ENCODE measurements around the gene CHRND.

The CHRND gene

GRCh38 chr2:232525791-232526371 lies at the start of gene CHRND:
CHRND (plus strand) TSS chr2:232526160; CDS start chr2:232526216, 56 bp downstream.
- TF ChIP-seq, protein P1, sequence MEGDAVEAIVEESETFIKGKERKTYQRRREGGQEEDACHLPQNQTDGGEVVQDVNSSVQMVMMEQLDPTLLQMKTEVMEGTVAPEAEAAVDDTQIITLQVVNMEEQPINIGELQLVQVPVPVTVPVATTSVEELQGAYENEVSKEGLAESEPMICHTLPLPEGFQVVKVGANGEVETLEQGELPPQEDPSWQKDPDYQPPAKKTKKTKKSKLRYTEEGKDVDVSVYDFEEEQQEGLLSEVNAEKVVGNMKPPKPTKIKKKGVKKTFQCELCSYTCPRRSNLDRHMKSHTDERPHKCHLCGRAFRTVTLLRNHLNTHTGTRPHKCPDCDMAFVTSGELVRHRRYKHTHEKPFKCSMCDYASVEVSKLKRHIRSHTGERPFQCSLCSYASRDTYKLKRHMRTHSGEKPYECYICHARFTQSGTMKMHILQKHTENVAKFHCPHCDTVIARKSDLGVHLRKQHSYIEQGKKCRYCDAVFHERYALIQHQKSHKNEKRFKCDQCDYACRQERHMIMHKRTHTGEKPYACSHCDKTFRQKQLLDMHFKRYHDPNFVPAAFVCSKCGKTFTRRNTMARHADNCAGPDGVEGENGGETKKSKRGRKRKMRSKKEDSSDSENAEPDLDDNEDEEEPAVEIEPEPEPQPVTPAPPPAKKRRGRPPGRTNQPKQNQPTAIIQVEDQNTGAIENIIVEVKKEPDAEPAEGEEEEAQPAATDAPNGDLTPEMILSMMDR (IDR thresholded peaks at IDR 0.05; ENCODE audit: borderline replicate concordance, insufficient read depth, low read depth, low read length) = no peak
- H3K4me3 ChIP-seq (ENCODE audit: low read depth, low read length) = no peak within 1 kb of the TSS

DNA sequence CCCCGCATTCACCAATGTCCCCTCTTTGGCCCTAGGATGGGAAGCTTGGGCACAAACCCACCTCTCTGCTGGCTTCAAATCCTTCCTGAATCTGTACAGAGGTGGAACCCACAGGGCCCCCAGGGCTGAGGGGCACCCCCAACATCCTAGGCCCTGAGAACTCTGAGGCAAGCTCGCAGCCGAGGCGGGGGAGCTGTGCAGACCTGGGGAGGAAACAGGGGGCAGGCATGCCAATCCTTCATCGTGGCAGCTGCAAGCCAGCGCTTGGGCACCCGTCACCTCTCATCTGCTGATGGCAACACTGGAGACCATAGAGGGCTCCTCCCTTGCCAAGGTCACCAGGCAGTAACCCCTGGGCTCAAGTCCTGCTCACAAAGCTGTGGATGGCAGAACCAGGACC lies 49.2 kb upstream of the CHRND start:
- no peak overlapping the region for H3K4me3 ChIP-seq (ENCODE audit: low read depth, low read length)
- TF ChIP-seq, protein P1 (IDR thresholded peaks at IDR 0.05; ENCODE audit: borderline replicate concordance, insufficient read depth, low read depth, low read length) = no peak

DNA sequence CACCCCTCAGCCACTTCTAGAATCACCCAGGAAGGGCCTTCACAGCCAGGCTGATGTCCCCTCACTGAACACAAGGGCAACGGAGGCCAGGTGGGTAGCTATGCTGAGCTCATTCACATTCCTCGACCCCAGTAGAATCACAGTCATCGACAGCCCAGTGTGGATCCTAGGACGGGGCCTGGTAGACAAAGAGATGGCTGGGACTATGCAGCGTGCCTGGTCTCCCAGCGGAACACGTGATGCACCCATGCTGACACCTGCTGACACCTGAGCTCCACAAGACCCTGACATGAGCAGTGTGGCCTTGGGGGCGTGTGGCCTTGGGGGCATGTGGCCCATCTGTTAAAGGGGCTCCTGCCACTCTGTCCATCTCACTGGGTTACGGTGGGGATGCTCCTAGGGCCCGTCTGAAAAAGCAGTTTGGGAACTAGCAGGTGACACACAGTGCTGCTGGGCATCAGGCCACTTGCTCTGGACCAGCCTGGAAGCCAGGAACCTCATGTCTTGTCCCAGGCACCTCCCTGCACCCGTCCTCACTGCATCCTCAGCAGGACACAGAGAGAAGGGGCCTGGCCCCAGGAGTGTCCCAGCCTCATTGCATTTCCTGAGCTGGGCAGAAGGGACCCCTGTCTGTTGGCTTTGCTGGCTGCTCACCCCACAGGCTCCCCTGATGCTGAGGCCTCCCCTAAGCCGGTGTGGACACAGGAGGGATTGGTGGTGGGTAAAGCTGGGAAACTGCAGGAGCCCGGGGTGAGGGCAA lies 48.0 kb upstream of the CHRND start:
- TF ChIP-seq, protein P1 (IDR thresholded peaks at IDR 0.05; ENCODE audit: borderline replicate concordance, insufficient read depth, low read depth, low read length) = no peak
- no peak overlapping the region for H3K4me3 ChIP-seq (ENCODE audit: low read depth, low read length)

DNA sequence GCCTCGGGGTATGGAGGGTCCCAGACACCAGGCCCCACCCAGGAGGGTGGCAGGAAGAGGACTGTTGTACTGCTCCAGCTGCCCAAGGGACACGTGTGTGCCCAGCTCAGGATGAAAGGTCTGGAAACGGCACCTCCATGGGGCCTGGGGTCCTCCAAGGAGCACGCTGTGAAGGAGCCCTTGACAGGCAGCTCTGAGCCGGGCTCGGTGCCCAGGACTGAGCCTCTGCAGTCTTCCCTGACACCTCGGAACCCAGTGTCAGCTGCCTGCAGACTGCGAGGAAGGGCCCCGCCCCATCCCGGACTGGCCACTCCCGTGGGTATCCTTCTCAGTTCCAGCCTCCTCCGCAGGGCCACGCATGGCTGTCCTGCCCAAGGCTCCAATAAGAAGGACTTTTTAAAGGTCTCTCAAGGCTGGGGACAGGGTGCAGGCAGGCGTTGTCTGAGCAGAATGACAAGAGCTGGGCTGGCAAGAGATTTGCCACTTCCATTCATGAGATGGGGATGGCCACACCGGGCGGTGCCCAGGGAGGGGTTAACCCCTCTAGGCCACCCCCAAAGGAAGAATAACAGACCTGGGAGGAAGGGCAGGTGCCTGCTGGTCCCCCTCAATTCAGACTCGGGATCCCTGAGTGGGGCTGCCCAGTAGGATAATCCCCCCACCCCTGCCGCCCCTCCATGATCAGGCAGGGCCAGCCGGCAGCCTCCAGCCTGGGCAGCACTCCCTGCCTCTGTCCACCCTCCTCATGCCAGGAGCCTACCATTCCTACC lies 47.2 kb upstream of the CHRND start:
- TF ChIP-seq, protein P1 (IDR thresholded peaks at IDR 0.05; ENCODE audit: borderline replicate concordance, insufficient read depth, low read depth, low read length) = no peak
- H3K4me3 ChIP-seq (ENCODE audit: low read depth, low read length) = no peak overlapping the region

DNA sequence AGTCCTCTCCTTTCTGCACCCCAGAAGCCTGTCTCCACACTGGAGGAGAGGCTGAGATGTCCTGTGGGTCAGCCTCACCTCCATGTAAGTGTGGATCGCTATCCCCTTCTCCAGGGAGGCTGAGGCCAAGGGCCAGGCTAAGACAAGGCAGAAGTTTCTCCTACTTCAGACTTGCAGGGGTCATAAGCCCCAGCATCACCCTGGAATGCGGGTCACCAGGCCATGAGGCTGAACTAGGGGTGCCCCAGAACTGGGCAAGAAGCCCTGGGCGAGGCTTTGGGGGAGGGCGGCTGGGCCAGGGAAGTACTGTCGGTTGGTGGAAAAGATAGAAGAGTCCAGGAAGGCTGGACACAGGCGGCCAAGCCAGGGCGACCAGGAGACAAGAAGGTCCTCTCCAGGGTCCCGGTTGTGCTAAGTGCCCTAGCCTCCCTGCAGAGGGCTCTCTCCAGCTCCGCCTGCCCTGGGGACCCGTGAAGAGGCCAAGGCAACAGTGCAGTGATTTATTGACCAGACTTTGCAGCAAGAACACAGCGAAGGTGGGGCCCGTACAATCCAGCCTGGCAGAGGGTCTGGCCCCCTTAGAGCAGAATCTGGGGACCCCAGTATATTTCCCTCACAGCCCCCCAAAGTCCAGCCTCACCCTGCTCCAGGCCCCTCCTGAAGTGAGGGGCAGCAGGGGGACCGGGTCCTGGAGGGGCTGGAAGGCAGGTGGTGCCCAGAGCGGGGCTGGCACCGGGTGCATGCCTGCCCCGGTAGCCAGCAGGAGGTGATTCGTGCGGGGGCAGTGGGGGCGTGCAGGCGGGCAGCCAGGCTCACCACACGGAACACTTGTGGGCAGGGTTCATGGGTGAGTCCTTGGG lies 46.4 kb upstream of the CHRND start:
- TF ChIP-seq, protein P1 (IDR thresholded peaks at IDR 0.05; ENCODE audit: borderline replicate concordance, insufficient read depth, low read depth, low read length) = no peak
- no peak overlapping the region for H3K4me3 ChIP-seq (ENCODE audit: low read depth, low read length)

GRCh38 chr2:232480201-232481190 lies 45.5 kb upstream of the CHRND start:
- TF ChIP-seq, protein P1 (IDR thresholded peaks at IDR 0.05; ENCODE audit: borderline replicate concordance, insufficient read depth, low read depth, low read length) = no peak

More at GRCh38 chr2:232480201-232481190, 45.5 kb upstream of the CHRND start:
- no peak overlapping the region for H3K4me3 ChIP-seq (ENCODE audit: low read depth, low read length)

Data from GM12875 (cell line).